ENCODE results near the gene BRD3.

DNA sequence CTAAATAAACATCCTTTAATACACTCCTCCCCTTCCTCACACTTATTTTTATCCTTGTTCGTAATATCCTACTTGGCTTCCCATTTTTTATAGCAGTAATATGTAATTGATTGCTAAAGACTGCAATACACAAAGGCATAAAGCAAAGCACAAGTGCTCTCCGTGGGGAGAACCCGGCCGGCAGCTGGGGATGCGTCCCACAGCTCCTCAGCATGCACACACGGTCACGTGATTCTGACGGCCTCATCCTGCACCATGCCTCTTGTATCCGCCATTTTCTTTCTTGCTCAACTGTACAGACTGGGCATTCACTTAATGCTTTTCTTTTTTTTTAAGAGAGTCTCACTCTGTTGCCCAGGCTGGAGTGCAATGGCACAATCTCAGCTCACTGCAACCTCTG is 39.8 kb downstream of the BRD3 start:
- TF ChIP-seq, protein P1, sequence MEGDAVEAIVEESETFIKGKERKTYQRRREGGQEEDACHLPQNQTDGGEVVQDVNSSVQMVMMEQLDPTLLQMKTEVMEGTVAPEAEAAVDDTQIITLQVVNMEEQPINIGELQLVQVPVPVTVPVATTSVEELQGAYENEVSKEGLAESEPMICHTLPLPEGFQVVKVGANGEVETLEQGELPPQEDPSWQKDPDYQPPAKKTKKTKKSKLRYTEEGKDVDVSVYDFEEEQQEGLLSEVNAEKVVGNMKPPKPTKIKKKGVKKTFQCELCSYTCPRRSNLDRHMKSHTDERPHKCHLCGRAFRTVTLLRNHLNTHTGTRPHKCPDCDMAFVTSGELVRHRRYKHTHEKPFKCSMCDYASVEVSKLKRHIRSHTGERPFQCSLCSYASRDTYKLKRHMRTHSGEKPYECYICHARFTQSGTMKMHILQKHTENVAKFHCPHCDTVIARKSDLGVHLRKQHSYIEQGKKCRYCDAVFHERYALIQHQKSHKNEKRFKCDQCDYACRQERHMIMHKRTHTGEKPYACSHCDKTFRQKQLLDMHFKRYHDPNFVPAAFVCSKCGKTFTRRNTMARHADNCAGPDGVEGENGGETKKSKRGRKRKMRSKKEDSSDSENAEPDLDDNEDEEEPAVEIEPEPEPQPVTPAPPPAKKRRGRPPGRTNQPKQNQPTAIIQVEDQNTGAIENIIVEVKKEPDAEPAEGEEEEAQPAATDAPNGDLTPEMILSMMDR (IDR thresholded peaks at IDR 0.05), result no peak
- TF ChIP-seq, protein P2, sequence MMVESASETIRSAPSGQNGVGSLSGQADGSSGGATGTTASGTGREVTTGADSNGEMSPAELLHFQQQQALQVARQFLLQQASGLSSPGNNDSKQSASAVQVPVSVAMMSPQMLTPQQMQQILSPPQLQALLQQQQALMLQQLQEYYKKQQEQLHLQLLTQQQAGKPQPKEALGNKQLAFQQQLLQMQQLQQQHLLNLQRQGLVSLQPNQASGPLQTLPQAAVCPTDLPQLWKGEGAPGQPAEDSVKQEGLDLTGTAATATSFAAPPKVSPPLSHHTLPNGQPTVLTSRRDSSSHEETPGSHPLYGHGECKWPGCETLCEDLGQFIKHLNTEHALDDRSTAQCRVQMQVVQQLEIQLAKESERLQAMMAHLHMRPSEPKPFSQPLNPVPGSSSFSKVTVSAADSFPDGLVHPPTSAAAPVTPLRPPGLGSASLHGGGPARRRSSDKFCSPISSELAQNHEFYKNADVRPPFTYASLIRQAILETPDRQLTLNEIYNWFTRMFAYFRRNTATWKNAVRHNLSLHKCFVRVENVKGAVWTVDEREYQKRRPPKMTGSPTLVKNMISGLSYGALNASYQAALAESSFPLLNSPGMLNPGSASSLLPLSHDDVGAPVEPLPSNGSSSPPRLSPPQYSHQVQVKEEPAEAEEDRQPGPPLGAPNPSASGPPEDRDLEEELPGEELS (CRISPR knock-in tag; IDR thresholded peaks at IDR 0.05), result no peak
- TF ChIP-seq, protein P3, sequence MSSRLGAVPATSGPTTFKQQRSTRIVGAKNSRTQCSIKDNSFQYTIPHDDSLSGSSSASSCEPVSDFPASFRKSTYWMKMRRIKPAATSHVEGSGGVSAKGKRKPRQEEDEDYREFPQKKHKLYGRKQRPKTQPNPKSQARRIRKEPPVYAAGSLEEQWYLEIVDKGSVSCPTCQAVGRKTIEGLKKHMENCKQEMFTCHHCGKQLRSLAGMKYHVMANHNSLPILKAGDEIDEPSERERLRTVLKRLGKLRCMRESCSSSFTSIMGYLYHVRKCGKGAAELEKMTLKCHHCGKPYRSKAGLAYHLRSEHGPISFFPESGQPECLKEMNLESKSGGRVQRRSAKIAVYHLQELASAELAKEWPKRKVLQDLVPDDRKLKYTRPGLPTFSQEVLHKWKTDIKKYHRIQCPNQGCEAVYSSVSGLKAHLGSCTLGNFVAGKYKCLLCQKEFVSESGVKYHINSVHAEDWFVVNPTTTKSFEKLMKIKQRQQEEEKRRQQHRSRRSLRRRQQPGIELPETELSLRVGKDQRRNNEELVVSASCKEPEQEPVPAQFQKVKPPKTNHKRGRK (CRISPR knock-in tag; IDR thresholded peaks at IDR 0.05; ENCODE audit: borderline replicate concordance), result no peak
- TF ChIP-seq, protein P4, sequence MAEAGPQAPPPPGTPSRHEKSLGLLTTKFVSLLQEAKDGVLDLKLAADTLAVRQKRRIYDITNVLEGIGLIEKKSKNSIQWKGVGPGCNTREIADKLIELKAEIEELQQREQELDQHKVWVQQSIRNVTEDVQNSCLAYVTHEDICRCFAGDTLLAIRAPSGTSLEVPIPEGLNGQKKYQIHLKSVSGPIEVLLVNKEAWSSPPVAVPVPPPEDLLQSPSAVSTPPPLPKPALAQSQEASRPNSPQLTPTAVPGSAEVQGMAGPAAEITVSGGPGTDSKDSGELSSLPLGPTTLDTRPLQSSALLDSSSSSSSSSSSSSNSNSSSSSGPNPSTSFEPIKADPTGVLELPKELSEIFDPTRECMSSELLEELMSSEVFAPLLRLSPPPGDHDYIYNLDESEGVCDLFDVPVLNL (CRISPR knock-in tag; IDR thresholded peaks at IDR 0.05; ENCODE audit: borderline replicate concordance, low read depth), result no peak
- TF ChIP-seq ZNF263 (CRISPR knock-in tag; IDR thresholded peaks at IDR 0.05; ENCODE audit: low read depth) (no peak), CREM (CRISPR knock-in tag; IDR thresholded peaks at IDR 0.05) (no peak), PRRX2 (CRISPR knock-in tag; IDR thresholded peaks at IDR 0.05) (no peak), SMAD4 (CRISPR knock-in tag; IDR thresholded peaks at IDR 0.05) (no peak), SP1 (CRISPR knock-in tag; conservative IDR thresholded peaks at IDR 0.05) (no peak), ETV6 (CRISPR knock-in tag; IDR thresholded peaks at IDR 0.05) (no peak)
